ENCODE data around the gene KRTAP4-7.
"Not testable (repeated sequence)": the region's sequence is repeated elsewhere in the genome, so short reads cannot be mapped to it uniquely, and the experiment has no call there.

Gene KRTAP4-7

GRCh38 chr17:41084100-41084856 lies at the start of gene KRTAP4-7:
Gene KRTAP4-7, plus strand, starts transcription at chr17:41084150. Its CDS starts 57 bp downstream, at chr17:41084207.
- H3K36me3 ChIP-seq (ENCODE audit: insufficient read depth, low read length); H3K4me1 ChIP-seq (ENCODE audit: insufficient read depth, low read length); H3K9ac ChIP-seq (ENCODE audit: low read depth, low read length); H3K9me3 ChIP-seq (ENCODE audit: control insufficient read depth, insufficient read depth, low read length): not testable (repeated sequence)

DNA sequence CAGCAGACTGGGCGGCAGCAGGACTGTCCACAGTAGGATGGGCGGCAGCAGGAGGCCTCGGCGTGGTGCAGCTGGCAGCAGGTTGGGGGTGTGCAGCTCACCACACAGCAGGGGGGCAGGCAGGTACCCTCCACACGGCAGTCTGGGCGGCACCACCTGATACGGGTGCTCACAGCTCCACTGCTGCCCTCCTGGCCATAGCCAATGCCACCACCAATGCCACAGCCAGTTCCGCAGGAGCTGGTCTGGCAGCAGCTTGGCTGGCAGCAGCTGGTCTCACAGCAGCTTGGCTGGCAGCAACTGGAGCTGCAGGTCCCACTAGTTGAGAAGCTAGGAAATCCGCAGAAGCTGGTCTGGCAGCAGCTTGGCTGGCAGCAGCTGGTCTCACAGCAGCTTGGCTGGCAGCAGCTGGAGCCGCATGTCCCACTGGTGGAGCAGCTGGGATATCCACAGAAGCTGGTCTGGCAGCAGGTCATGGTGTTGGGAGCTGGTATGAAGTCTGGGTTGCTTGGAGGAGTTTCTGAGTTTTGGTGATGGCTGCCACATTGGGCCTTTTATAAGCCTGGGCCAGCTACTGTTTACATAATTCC lies 49.5 kb upstream of the KRTAP4-7 start, which contains the start of gene KRTAP1-3:
TSS of gene KRTAP1-3 (minus strand) at position 529 of the 590 bp plus-strand sequence. CDS start at position 476, 53 bp downstream.
- peaks cover 12% of the 10 kb centered on the region; the same call in 1 of the 2 replicates for H3K4me1 ChIP-seq (ENCODE audit: insufficient read depth, low read length)
- not testable (repeated sequence) for H3K36me3 ChIP-seq (ENCODE audit: insufficient read depth, low read length); H3K9me3 ChIP-seq (ENCODE audit: control insufficient read depth, insufficient read depth, low read length); H3K9ac ChIP-seq (ENCODE audit: low read depth, low read length)

DNA sequence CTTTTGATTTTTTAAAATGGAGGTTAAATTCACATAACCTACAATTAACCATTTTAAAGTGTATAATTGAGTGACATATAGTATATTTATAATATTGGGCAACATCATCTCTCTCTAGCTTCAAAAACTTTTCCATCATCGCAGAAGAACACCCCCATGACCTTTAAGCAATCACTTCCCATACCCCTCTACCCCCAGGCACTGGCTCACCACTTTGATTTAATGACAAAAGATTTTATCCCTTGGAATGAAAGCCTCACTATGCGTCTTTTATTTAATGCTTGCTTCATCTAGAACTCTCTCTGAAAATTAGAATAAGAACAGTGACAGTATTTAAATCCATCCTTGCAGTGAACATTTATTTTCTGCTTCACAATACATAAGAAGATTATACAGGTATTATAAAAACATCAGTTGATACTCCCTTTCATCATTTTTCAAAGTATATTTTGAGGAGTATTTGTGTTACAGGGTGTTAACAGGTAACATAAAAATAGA lies 46.0 kb upstream of the KRTAP4-7 start:
- Histone ChIP-seq H3K4me1 (ENCODE audit: insufficient read depth, low read length) (peaks cover 12% of the 10 kb centered on the region; the same call in 1 of the 2 replicates), H3K9me3 (ENCODE audit: control insufficient read depth, insufficient read depth, low read length) (no peaks in the 10 kb centered on the region), H3K9ac (ENCODE audit: low read depth, low read length) (no peak overlapping the region), H3K36me3 (ENCODE audit: insufficient read depth, low read length) (no peaks in the 10 kb centered on the region)

DNA sequence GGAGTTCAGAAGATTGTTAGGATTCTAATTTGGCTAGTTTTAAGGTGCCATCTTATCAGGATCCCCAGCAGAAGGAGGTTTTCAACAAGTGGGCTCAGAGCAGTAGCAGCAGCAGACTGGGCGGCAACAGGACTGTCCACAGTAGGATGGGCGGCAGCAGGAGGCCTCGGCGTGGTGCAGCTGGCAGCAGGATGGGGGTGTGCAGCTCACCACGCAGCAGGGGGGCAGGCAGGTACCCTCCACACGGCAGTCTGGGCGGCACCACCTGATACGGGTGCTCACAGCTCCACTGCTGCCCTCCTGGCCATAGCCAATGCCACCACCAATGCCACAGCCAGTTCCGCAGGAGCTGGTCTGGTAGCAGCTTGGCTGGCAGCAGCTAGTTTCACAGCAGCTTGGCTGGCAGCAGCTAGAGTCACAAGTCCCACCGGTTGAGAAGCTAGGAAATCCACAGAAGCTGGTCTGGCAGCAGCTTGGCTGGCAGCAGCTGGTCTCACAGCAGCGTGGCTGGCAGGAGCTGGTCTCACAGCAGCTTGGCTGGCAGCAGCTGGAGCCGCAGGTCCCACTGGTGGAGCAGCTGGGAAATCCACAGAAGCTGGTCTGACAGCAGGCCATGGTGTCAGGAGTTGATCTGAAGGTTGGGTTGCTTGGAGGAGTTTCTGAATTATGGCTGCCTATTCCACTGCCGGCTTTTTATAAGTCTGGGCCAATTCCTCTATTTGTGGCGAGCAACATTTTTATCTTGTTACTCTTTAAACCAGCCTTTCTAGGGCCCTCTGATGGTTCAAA lies 43.0 kb upstream of the KRTAP4-7 start, which contains the start of gene KRTAP1-1:
TSS of gene KRTAP1-1 (minus strand) at position 668 of the 789 bp plus-strand sequence. CDS start at position 615, 53 bp downstream.
- not testable (repeated sequence) for H3K36me3 ChIP-seq (ENCODE audit: insufficient read depth, low read length); H3K9ac ChIP-seq (ENCODE audit: low read depth, low read length); H3K9me3 ChIP-seq (ENCODE audit: control insufficient read depth, insufficient read depth, low read length)
- peaks cover 12% of the 10 kb centered on the region; the same call in 1 of the 2 replicates for H3K4me1 ChIP-seq (ENCODE audit: insufficient read depth, low read length)

GRCh38 chr17:41042953-41043352 lies 41.0 kb upstream of the KRTAP4-7 start:
- Histone ChIP-seq H3K9ac (ENCODE audit: low read depth, low read length) (no peak overlapping the region), H3K9me3 (ENCODE audit: control insufficient read depth, insufficient read depth, low read length) (no peaks in the 10 kb centered on the region), H3K36me3 (ENCODE audit: insufficient read depth, low read length) (no peaks in the 10 kb centered on the region), H3K4me1 (ENCODE audit: insufficient read depth, low read length) (peaks cover 10% of the 10 kb centered on the region; the same call in 1 of the 2 replicates)

GRCh38 chr17:41046735-41047465 lies 37.0 kb upstream of the KRTAP4-7 start, which contains the start of gene KRTAP2-1:
Gene KRTAP2-1, minus strand, starts transcription at chr17:41047316. Its CDS starts 49 bp downstream, at chr17:41047267.
- not testable (repeated sequence) for H3K36me3 ChIP-seq (ENCODE audit: insufficient read depth, low read length); H3K9ac ChIP-seq (ENCODE audit: low read depth, low read length); H3K4me1 ChIP-seq (ENCODE audit: insufficient read depth, low read length); H3K9me3 ChIP-seq (ENCODE audit: control insufficient read depth, insufficient read depth, low read length)

- Histone ChIP-seq H3K4me1 (ENCODE audit: insufficient read depth, low read length) (peaks cover 7% of the 10 kb centered on the region; the same call in 1 of the 2 replicates), H3K9ac (ENCODE audit: low read depth, low read length) (no peak overlapping the region), H3K9me3 (ENCODE audit: control insufficient read depth, insufficient read depth, low read length) (no peaks in the 10 kb centered on the region), H3K36me3 (ENCODE audit: insufficient read depth, low read length) (no peaks in the 10 kb centered on the region)
These were observed 35.5 kb upstream of the KRTAP4-7 start for GRCh38 chr17:41048441-41048840.

DNA sequence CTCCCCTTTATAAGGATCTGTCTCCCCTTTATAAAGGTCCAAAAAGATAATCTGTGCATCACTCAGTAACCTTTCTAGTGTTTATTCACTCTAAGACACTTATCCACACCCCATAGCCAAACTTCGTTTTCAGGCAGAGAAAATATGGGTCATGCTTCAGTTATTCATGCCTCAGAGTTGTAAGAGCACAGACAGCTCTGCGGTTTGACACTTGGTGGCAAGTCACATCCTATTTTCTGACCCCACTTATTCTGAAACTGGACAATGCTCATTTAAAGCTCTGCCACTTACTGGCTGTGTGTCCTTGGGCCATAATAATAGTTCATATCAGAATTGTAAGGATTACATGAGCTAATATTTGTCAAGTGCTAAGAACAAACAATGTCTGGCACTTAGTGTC lies 34.8 kb upstream of the KRTAP4-7 start:
- H3K9ac ChIP-seq (ENCODE audit: low read depth, low read length) = no peak overlapping the region
- no peaks in the 10 kb centered on the region for H3K36me3 ChIP-seq (ENCODE audit: insufficient read depth, low read length)
- H3K4me1 ChIP-seq (ENCODE audit: insufficient read depth, low read length) = peaks cover 7% of the 10 kb centered on the region; the same call in 1 of the 2 replicates
- H3K9me3 ChIP-seq (ENCODE audit: control insufficient read depth, insufficient read depth, low read length) = no peaks in the 10 kb centered on the region; the same call in 1 of the 2 replicates

- Histone ChIP-seq H3K4me1 (ENCODE audit: insufficient read depth, low read length) (peaks cover 7% of the 10 kb centered on the region; the same call in 1 of the 2 replicates), H3K9ac (ENCODE audit: low read depth, low read length) (no peak overlapping the region), H3K9me3 (ENCODE audit: control insufficient read depth, insufficient read depth, low read length) (no peaks in the 10 kb centered on the region; the same call in 1 of the 2 replicates), H3K36me3 (ENCODE audit: insufficient read depth, low read length) (no peaks in the 10 kb centered on the region)
These were observed 31.4 kb upstream of the KRTAP4-7 start for GRCh38 chr17:41052566-41052965.

GRCh38 chr17:41054025-41054424 lies 29.9 kb upstream of the KRTAP4-7 start:
- no peak overlapping the region for H3K9ac ChIP-seq (ENCODE audit: low read depth, low read length)
- H3K36me3 ChIP-seq (ENCODE audit: insufficient read depth, low read length) = no peaks in the 10 kb centered on the region
- 0 out of 2 replicates have a peak, but pooled peaks cover 3% of the 10 kb centered on the region for H3K4me1 ChIP-seq (ENCODE audit: insufficient read depth, low read length)
- H3K9me3 ChIP-seq (ENCODE audit: control insufficient read depth, insufficient read depth, low read length) = no peaks in the 10 kb centered on the region; the same call in 1 of the 2 replicates

DNA sequence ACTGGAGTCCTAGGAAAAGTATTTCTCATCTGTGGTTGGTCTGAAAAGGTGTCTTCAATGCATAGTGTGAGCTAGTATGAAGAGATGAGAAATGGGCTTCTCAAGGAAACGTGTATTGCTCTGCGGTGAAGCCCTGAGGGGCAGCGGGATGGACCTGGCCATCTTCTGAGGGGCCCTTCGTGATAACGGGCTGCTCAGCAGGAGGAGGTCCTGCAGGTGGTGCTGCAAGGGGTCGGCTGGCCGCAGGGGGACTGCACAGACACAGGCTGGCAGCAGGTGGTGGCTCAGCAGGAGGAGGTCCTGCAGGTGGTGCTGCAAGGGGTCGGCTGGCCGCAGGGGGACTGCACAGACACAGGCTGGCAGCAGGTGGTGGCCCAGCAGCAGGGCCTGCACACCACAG lies 29.4 kb upstream of the KRTAP4-7 start:
- not testable (repeated sequence) for H3K4me1 ChIP-seq (ENCODE audit: insufficient read depth, low read length); H3K36me3 ChIP-seq (ENCODE audit: insufficient read depth, low read length); H3K9ac ChIP-seq (ENCODE audit: low read depth, low read length); H3K9me3 ChIP-seq (ENCODE audit: control insufficient read depth, insufficient read depth, low read length)

DNA sequence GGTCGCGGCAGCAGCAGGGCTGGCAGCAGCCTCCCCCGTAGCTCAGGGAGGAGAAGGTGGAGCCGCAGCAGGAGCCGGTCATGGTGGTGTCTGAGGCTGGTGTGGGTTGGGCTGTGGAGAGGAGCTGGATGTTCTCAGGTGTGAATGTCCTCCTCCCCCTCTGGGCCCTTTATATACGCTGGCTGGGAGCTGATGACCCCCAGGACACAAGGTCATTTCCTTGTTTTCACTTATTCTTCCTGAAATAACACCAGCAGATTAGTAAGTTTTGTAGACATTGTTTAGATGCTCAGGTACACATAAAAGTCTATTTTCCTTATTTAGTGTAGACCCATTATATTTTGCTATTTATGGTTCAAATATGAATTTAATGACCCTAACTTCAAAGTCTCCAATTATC lies 28.8 kb upstream of the KRTAP4-7 start, which contains the start of gene KRTAP2-2:
TSS of gene KRTAP2-2 (minus strand) at position 101 of the 400 bp plus-strand sequence. CDS start at position 82, 19 bp downstream.
- H3K9me3 ChIP-seq (ENCODE audit: control insufficient read depth, insufficient read depth, low read length); H3K4me1 ChIP-seq (ENCODE audit: insufficient read depth, low read length); H3K36me3 ChIP-seq (ENCODE audit: insufficient read depth, low read length): not testable (repeated sequence)

GRCh38 chr17:41057547-41057946 lies 26.4 kb upstream of the KRTAP4-7 start:
- Histone ChIP-seq H3K36me3 (ENCODE audit: insufficient read depth, low read length) (no peaks in the 10 kb centered on the region), H3K4me1 (ENCODE audit: insufficient read depth, low read length) (0 out of 2 replicates have a peak, but pooled peaks cover 4% of the 10 kb centered on the region), H3K9me3 (ENCODE audit: control insufficient read depth, insufficient read depth, low read length) (no peaks in the 10 kb centered on the region; the same call in 1 of the 2 replicates), H3K9ac (ENCODE audit: low read depth, low read length) (no peak overlapping the region)

More for the DNA sequence above, 28.8 kb upstream of the KRTAP4-7 start, which contains the start of gene KRTAP2-2:
- H3K9ac ChIP-seq (ENCODE audit: low read depth, low read length) = not testable (repeated sequence)
